ENCODE results near the gene TNFAIP2. TPM values are rescaled to one million over a fixed set of nuclear protein-coding genes. Genes with fewer than 3 reads are reported as not detected.

Gene TNFAIP2
- total and polyA plus RNA-seq, 9 of the 15 experiments (the other 6 are each of a cell fraction or from before 2014, with no cell fraction given): 22.6 to 68.6 (median 44.6) TPM

DNA sequence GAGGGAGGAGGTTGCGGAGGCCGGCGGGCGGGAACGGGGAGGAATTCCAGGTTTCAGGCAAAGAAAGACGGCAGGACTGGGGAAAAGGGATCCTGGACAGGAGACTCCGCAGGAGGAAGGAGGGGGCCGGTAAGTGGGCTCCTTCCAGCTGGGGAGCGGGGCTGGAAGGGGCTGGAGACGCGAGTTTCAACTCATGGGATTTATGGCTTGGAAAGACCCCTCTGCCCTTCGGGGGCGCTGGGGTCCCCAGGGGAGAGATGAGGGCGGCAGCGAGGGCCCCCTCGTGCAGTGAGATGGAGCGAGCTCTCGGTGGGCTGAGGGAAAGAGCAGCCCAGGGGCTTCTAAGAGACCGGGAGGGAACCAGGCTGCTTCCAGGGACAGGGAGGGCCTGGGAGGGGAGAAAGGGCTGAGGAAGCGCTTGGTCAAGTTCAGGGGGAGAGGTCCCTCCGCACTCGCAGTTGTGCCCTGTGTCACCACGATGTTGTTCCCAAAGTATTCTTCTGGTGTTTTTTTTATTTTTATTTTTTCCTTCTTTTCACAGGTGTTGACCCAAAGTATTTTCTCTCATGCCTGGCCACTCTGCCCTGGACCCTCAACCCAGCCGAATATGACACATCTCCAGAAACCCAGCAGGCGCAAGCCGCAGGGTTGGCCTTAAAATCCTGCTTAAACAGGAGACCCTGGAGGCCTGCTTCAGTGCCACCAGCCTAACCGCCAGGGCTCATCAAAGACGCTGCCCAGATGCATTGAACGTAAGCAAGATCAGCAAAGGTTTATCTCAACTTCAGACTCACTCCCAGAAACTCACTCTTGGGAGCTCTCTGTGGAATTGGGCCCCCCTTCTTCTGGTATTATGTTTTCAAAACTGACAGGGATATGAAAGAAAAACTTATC lies 16.1 kb downstream of the TNFAIP2 start:
- ChIA-PET CTCF (ENCODE audit: low intra/inter-chr PET ratio) (interaction anchor here (0.6 kb wide), 2 partner anchors 11 to 31 kb away, joined by 3 read pairs; no protein-coding TSS in a partner anchor), POLR2A (no interaction called here)
- Histone ChIP-seq H3K9me1 (ENCODE audit: control insufficient read depth, insufficient read depth, low read length) (no peaks in the 10 kb centered on the region), H3K9me3 (replicated peaks; ENCODE audit: control insufficient read depth, insufficient read depth, low read depth, low read length) (no peaks in the 10 kb centered on the region), H3K36me3 (ENCODE audit: control insufficient read depth, insufficient read depth, low read length) (peaks cover 20% of the 10 kb centered on the region; the same call in 1 of the 3 replicates), H4K20me1 (replicated peaks; ENCODE audit: control insufficient read depth, insufficient read depth, low read length) (no peaks in the 10 kb centered on the region), H3K27me3 (ENCODE audit: control insufficient read depth in 2 of 2, insufficient read depth in 2 of 2, low read length in 2 of 2) (no peaks in the 10 kb centered on the region), H2AFZ (ENCODE audit: low read depth, low read length) (no peak overlapping the region), H3K4me2 (ENCODE audit: insufficient read depth, low read length) (no peak overlapping the region), H3K9ac (ENCODE audit: insufficient read depth in 1 of 2, low read depth in 2 of 2, low read length in 2 of 2) (no peak overlapping the region; a peak in 1 of 4 replicates), H3K4me1 (replicated peaks in 1 of 2; ENCODE audit: control insufficient read depth in 2 of 2, insufficient read depth in 2 of 2, low read length in 2 of 2) (peaks cover 21 to 40% of the 10 kb centered on the region in 2 experiments; a peak in 4 of 5 replicates), H3K79me2 (ENCODE audit: control insufficient read depth, insufficient read depth, low read length) (no peaks in the 10 kb centered on the region), H3K4me3 (no peak overlapping the region), H3K27ac (ENCODE audit: extremely low read depth, low read depth, low read length) (no peak overlapping the region)
- WGBS (ENCODE audit: insufficient coverage, low coverage, missing lambda C conversion rate): 73% methylated on average over 7 of the region's 29 CpGs
- intact Hi-C loops (cut with micrococcal nuclease): loop anchor here (2.0 kb wide), 2 partner anchors 35 to 65 kb away; no protein-coding TSS in a partner anchor
- ATAC-seq (no peak), DNase-seq (ENCODE audit: extremely low read depth in 1 of 4, low spot score in 3 of 4) (no peak), FAIRE-seq (no peak)
- no peak for TF ChIP-seq SIX5 (IDR thresholded peaks at IDR 0.05; ENCODE audit: borderline replicate concordance in 1 of 2, insufficient read depth in 1 of 2, low read depth in 1 of 2, low read length in 2 of 2)
- TF ChIP-seq, protein P1, sequence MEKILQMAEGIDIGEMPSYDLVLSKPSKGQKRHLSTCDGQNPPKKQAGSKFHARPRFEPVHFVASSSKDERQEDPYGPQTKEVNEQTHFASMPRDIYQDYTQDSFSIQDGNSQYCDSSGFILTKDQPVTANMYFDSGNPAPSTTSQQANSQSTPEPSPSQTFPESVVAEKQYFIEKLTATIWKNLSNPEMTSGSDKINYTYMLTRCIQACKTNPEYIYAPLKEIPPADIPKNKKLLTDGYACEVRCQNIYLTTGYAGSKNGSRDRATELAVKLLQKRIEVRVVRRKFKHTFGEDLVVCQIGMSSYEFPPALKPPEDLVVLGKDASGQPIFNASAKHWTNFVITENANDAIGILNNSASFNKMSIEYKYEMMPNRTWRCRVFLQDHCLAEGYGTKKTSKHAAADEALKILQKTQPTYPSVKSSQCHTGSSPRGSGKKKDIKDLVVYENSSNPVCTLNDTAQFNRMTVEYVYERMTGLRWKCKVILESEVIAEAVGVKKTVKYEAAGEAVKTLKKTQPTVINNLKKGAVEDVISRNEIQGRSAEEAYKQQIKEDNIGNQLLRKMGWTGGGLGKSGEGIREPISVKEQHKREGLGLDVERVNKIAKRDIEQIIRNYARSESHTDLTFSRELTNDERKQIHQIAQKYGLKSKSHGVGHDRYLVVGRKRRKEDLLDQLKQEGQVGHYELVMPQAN (IDR thresholded peaks at IDR 0.05; ENCODE audit: borderline replicate concordance): no peak
- TF ChIP-seq ZNF561 (CRISPR knock-in tag; conservative IDR thresholded peaks at IDR 0.05): no peak
- TF ChIP-seq ZSCAN32 (CRISPR knock-in tag; IDR thresholded peaks at IDR 0.05): no peak
- no peak for TF ChIP-seq ZNF696 (CRISPR knock-in tag; conservative IDR thresholded peaks at IDR 0.05)
- no TSS peak for BruUV-seq (replicated peaks)
- in situ Hi-C loops (cut with MboI): no loop called here

Measured in K562 (cell line).